HS-27A (cell line): ENCODE measurements around the gene CDC14B.

ENCODE experiments used
- DNase-seq: peaks from one replicate; pipeline ENCODE4 v3.0.0-alpha.2; 2012; ENCODE audit warnings: low read depth, missing footprints

Gene CDC14B

DNA sequence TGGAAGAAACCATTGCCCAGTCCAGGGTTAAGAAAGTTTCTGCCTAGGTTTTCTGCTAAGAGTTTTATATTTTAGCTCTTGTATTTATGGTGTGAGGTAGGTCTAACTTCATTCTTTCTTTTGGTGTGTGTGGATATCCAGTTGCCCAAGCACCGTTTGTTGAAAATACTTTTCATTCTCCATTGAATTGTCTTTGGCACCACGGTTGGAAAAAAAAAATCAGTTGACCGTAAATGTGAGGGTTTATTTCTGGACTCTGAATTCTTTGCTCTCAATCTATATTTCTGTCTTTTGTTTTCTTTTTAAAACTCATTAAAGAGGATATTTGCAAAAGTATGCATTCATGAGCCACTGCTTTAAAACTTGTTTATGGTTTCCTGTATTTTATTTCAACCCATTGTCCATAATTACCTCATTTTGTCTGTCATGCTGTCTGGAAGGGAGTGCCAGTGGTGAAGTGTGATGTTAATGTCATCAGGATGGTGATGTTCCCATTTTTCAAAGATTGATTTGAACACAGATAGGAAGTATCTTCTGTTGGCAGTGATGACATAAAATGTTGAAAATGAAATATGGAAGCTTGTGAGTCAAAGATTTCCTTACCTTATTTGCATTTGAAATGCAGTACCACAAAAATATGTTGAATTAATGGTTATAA lies 135.8 kb downstream of the CDC14B start:
- DNase-seq, result no peak

DNA sequence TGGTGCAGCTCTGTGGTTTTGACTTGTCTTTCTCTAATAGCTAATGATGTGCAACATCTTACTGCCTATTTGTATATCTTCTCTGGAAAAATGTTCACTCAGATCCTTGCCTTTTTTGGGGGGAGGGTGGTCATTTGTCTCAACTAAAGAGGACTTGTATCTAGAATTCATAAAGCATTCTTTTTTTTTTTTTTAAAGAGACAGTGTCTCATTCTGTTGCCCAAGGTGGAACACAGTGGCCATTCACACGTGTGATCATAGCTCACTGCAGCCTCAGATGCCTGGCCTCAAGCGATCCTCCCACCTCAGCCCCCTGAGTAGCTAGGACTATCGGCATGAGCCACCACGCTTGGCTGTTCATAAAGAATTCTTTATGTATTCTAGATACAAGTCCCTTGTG lies 136.4 kb downstream of the CDC14B start:
- no peak for DNase-seq

DNA sequence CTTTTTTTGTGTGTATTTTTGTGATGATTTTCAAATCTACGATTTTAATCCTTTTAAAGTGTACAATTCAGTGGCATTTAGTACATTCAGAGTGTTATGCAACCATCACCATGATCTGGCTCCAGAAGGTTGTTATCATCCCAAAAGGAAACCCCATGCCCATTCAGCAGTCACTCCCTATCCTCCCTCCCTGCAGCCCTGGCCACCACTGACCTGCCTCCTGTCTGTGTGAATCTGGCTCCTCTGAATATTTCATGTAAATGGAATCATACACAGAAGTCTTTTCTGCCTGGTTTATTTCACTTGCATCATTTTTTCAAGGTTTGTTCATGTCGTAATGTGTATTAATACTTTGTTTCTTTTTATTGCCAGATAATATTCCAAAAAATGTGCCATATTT lies 137.2 kb downstream of the CDC14B start:
- DNase-seq, result no peak

DNA sequence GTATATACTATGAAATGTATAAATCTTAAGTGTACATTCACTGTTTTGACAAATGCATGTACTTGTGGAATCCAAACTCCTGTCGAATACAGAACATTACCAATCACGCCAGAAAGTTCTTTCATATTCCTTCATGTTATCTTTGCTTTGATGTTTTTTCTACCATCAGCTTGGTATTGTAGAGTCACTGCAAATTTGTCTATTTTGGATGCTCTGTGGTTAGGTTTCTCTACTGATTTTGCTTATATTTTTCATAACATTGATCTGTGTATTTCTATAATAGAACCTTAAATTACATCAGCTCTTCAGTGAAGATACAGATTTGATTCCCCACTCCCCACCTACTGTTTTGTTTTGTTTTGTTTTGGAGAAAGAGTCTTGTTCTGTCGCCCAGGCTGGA lies 138.9 kb downstream of the CDC14B start:
- DNase-seq, result no peak

DNA sequence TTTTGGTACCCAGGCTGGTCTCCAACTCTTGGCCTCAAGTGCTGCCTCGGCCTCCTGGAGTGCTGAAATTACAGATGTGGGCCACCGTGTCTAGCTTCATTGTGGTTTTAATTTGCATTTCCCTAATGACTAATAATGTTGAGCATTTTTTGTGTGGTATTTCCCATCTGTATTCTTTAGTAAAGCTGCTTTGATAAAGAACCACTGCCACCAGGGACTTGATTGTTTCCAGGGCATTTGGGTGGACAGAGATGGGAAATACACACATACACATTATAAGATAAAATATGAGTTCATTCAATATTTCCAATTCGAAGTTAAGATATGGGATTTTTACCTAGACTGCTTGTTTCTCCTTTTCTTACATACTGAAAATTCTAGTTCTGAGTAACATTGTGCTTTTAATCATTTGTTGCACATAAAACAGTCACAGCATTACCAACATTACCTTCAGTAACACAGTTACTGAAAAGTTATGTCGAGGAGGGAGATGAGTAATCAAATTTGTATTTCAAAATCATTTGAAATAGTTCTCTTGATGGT lies 140.7 kb downstream of the CDC14B start:
- DNase-seq, result no peak

DNA sequence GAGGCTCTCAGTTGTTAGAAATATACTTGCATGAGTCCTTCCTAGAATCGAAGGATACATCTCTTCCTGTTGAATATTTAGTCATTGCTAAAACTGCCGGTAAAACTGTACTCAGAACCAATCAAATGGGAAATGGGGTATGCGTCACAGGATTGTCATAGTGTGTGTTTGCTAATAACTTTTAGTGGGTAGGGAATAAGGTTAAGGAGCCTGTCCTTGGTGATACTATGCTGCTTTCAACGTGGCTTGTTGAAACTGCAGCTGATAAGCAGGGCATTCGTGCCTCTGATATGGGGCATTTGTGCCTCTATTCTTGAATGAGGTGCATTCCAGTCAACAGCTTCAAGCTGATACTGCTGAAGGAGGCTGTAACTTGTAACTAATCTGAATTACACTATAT lies 143.1 kb downstream of the CDC14B start:
- no peak for DNase-seq

DNA sequence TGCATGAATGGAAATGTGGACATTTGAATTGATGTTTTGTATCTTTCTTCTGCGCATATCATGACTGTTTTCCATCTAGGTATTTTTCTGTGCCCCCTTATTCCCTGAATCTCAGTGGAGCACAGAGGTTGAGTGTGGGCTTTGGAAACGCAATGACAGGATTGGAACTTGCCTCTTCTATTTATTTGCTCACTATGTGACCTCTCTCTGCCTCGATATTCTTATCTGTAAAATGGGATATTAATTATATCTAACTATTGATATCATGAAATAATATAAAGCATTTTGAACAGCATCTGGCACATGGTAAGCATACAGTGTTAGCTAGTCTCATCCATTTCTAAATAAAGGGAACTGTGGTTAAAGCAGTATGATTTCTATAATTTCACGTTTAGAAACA lies 143.6 kb downstream of the CDC14B start:
- no peak for DNase-seq

DNA sequence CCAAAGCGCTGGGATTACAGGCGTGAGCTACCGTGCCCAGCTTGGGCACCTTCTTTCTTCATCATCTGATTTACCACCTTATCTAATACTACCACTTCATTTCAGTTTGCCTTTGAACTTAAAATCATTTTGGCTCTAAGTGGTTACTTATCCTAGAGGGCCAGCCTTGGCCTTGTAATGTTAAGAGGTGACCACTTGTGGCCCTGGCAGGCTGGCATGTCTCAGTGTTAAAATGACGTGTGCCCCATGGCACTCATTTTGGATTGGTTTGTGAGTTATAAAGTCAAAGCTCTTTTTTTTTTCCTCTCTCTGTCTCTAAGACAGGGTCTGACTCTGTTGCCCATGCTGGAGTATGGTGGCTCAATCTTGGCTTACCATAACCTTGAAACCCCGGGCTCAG lies 151.9 kb downstream of the CDC14B start:
- DNase-seq, result no peak

DNA sequence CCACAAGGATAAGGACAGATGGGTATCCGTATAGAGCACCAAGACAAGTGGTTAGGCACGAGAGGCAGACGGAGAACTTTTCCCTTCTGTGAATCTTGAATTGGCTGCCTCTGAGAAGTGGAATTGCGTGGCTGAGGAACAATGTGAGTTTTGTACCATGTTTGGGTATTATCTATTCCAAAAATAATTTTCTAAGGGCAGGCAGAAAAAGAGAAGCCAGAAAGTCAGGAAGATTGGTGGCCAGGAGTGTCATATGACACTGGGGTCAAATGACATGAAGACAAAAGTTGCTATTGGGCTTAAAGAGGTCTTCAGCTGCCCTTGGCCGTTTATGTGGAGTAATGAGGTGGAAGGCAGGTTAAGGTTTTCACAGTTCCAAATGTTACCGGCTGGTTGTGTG lies 155.2 kb downstream of the CDC14B start:
- DNase-seq, result no peak

DNA sequence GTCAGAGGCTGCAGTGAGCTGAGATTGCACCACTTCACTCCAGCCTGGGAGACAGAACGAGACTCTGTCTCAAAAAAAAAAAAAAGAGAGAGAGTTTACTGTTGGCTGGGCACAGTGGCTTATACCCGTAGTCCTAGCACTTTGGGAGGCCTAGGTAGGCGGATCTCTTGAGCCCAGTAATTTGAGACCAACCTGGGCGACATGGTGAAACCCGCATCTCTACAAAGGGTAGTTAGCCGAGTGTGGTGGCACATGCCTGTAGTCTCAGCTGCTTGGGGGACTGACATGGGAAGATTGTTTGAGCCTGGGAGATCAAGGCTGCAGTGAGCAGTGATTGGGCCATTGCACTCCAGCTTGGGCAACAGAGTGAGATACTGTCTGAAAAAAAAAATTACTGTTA lies 157.1 kb downstream of the CDC14B start:
- DNase-seq, result no peak

DNA sequence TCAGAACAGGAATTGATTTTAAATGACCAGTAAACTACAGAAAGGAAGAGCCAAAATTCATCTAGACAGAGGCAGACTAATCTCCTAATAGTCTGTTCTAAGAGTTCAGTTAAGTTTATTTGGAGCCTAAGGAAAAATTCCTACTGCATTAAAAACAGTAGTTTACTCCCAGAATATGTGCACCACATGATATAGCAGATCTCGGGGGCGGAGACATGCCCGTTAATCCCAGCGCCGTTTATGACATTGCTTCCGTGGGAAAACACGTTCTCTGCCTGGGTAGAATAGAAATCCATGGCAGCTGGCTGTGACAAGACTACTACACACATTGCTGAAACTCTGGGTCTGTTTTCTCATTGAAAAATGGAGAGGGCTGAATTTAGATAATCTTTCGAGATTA lies 158.3 kb downstream of the CDC14B start:
- DNase-seq, result no peak

DNA sequence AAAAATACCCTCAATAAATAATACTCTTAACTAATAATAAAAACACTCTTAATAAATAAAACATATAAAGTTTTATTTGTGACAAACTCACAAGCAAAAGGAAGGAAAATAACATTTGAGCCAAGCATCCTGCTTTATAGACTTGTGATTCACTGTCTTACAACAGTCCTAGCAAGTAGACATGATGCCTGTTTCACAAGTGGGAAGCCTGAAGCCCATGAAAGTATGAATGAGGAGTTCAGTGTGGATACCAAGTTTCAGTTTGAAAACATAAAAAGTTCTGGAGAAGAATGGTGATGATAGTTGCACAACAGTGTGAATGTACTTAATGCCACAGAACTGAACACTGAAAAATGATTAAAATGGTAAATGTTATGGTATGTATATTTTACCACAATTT lies 158.8 kb downstream of the CDC14B start:
- no peak for DNase-seq

DNA sequence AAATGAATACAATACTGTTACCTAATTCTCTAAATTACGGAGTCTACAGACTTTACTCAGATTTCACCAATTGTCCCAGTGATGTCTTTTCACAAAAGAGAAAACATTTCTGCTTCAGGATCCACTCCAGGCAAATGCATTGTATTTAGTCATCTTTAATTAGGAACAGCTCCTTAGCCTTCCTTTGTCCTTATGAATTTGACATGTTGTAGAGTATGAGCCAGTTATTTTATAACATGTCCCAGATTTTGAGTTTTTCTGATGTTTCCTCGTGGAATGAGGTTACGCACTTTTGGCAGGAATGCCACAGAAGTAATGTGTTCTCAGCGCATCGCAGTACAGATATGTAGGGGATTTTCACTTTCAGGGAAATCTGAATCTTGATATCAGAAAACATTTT lies 159.2 kb downstream of the CDC14B start:
- DNase-seq, result no peak

DNA sequence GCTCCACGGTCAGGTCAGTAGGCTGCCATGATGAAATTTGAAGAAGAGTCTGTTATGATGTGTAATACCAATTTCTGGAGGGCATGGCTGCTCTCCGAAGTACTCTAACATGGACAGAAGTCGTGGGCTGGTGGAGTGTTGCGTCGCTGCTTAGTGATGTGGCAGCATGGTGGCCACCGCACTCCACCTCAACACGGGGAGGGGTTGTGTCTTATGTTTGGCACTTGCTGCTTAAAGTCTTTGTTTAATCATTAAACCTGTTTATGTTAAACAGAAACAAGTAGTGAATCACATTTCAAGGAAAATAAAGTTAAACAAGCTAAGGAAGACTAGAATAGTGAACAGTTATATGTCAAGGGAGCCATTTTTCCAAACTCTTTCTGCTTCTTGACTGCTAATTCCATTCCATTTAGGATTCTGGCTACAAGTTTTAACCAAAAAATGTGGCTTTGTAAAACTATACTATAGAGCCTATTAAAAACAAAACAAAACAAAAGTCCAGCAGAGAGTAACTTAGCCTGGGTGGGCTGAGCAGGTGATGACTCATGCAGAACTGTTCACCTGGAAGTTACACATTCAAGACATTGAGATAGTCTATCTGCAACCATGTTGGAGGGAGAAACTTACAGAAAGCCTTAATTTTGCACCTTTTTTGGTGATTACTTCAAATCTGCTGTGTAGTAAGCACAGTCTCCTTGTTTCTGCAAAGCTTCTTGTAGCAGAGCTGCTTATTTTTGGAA lies 160.2 kb downstream of the CDC14B start:
- DNase-seq, result no peak

DNA sequence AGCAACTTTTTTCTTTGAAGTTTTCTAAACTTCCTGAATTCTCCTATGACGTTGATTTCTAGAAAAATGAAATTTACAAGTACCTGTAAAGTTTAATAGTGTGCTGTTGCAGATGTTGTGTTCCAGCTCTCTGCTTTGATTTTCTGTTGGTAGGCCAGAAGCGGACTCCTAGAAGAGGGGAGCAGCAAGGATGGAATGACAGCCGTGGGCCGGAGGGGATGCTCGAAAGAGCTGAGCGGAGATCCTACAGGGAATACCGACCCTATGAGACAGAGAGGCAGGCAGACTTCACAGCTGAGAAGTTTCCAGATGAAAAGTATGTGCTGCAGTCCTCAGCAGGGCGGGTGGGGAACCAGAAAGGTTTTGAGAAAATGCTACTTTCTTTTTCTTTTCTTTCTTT lies 161.4 kb downstream of the CDC14B start:
- no peak for DNase-seq

DNA sequence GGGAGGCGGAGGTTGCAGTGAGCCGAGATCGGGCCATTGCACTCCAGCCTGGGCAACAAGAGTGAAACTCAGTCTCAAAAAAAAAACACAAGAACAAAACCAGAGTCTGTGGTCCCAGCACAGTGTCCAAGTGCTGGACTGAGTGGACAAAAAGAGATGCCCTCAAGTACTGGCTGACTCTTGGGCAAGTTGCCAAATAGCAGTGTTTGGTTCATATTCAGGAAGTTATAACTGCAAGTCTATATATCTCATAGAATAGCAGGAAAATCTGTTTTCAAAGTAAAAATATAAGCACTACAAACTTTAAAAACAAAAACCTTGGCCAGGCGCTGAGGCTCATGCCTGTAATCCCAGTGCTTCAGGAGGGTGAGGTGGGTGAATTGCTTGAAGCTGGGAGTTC lies 162.4 kb downstream of the CDC14B start:
- no peak for DNase-seq

DNA sequence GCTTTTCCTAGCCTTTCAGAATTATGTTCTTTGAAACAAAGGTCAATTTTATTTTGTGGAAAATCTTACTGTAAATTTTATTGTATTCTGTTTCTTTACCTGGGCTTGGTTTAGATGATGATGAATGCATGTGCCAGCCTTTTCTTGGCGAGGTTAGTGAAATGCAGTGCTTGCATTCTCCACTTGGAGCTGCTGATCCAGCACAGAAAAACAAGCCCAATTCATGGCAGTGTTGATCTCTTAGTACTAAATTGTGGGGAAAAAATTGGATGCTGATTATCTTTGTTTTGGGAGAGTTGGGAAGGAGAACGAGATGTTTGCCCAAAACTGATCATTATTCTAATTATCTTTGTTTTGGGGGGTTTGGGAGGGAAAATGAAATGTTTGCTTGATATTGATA lies 166.0 kb downstream of the CDC14B start:
- DNase-seq, result no peak

DNA sequence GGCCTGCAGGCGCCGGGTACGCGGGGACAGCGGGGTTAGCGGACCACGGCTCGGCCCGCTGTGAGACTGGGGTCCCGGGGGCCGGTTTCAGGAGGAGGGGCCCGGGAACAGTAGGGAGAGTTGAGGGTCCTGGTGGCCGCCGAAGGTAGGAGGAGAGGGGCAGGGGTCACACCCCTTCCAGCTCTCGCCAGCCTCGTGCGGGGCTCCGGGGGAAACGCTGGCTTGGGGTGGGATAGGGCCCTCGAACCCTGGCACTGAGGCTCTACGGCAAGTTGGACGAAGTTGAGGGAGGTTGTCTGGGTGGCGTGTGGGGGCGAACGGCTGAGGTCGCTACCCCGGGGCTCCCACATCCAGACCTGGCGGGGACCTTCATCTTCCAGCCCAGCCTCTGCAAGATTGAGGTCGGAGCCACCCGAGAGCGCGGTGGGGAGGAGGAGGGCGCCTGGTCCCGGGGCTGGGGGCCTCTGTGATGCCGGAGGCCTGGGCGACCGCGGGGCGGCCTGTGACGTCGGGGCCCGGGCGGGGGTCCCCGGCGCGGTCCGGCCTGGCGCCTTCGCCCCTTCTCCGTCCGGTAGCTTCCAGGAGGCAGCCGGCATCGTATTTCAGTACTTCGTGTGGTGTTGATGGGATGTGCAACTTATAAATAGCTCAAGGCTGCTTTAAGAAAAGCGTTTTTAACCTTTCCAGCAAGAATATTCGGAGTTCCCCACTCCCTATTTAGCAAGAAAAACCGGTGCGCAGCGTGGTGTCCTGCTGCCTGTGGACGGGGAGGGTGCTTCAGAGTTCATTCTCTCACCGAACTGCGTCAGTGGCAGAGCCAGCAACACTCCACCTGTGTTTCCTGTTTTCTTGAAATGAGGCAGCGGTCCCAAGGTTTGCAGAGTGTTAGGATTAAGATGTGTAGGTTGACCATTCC lies 168.8 kb downstream of the CDC14B start:
- no peak for DNase-seq
